Central memory CD8-positive, alpha-beta T cell (primary cell): ENCODE data around the gene CALB2.

Source experiments
- ATAC-seq: fragments of 150-1000 bp; cut with Tn5 transposase; replicated peaks from 2 replicates; pipeline ENCODE4 v1.10.0; 2022; ENCODE audit warnings: mild to moderate bottlenecking, moderate FRiP score, moderate number of reproducible peaks; ENCODE audit not compliant: poor library complexity, severe bottlenecking; ENCODE audit errors: extremely low read depth
- DNase-seq, 2 donors: peaks; one replicate each; pipeline ENCODE4 v3.0.0; 2021; ENCODE audit warnings: low spot score in 2 of 2
- H3K27ac Mint-ChIP-seq: one replicate; pipeline ENCODE4 v1.8.0; 2022; ENCODE audit warnings: low read depth, mild to moderate bottlenecking, moderate library complexity, mixed read lengths
- H3K27me3 Mint-ChIP-seq: one replicate; pipeline ENCODE4 v1.8.0; 2022; ENCODE audit warnings: mixed read lengths
- H3K36me3 Mint-ChIP-seq: one replicate; pipeline ENCODE4 v1.8.0; 2022; ENCODE audit warnings: mild to moderate bottlenecking, moderate library complexity, mixed read lengths; ENCODE audit not compliant: insufficient read depth
- H3K4me1 Mint-ChIP-seq: one replicate; pipeline ENCODE4 v1.8.0; 2022; ENCODE audit warnings: mixed read lengths
- H3K4me3 Mint-ChIP-seq: one replicate; pipeline ENCODE4 v1.8.0; 2022; ENCODE audit warnings: mild to moderate bottlenecking, moderate library complexity, mixed read lengths
- H3K9me3 Mint-ChIP-seq: one replicate; pipeline ENCODE4 v1.8.0; 2022; ENCODE audit warnings: mixed read lengths

CALB2 gene

GRCh38 chr16:71407731-71408130 is 49.2 kb downstream of the CALB2 start:
- Mint-ChIP-seq H3K9me3 (no peaks in the 10 kb centered on the region), H3K27me3 (peaks cover 94% of the 10 kb centered on the region), H3K36me3 (peaks cover 2% of the 10 kb centered on the region), H3K27ac (no peak overlapping the region), H3K4me1 (peaks cover 15% of the 10 kb centered on the region), H3K4me3 (no peak overlapping the region)
- DNase-seq (no peak), ATAC-seq (no peak)

DNA sequence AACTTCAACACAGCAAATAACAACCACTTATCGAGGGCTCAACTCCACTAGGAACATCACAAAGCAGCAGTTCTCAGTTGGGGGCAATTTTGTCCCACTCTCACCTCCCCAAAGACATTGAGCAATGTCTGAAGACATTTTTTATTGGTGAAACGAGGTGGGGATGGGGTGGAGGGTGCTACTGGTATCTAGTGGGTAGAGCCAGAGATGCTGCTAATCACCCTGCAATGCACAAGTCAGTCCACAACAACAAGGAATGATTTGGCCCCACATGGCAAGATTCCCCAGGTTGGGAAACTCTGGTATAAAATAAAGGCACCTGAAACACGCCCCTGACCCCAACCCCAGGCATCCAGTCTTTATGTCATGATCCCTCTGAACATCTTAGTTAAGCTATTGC is 50.0 kb downstream of the CALB2 start:
- Mint-ChIP-seq H3K27me3 (peaks cover 94% of the 10 kb centered on the region), H3K4me3 (no peak overlapping the region), H3K36me3 (peaks cover 2% of the 10 kb centered on the region), H3K4me1 (peaks cover 18% of the 10 kb centered on the region), H3K9me3 (no peaks in the 10 kb centered on the region), H3K27ac (no peak overlapping the region)
- ATAC-seq (no peak), DNase-seq (no peak)

DNA sequence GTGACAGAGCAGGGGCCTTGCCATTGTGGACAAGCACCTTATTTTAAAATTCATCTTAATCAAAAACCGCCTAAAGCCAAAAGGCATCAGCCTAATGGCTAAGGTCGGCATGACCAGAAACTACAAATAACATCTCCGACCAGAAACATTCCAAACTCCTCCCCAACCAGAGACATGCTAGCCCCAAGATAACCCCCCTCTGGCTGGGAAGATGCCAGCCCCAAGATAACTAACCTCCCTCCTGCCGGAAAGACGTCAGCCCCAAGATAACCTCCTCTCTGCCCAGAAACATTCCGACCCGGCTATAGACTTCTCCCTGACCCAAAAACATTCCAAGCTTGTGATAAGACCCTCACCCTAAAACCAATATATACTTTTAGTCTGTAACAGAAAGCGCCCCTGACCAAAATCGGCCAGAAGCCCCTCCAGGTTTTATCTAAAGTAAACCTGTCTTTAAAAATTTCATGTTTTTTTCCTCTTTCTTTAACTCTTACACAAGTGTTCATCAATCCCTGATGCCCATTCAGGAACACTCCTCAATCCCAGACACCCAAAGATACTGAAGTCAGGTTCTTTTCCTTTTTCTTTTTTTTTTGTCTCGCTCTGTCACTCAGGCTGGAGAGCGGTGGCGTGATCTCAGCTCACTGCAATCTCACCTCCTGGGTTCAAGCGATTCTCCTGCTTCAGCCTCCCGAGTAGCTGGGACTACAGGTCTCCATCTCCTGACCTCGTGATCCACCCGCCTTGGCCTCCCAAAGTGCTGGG is 50.7 kb downstream of the CALB2 start:
- Mint-ChIP-seq H3K4me1 (peaks cover 18% of the 10 kb centered on the region), H3K9me3 (no peaks in the 10 kb centered on the region), H3K36me3 (peaks cover 2% of the 10 kb centered on the region), H3K4me3 (no peak overlapping the region), H3K27me3 (peaks cover 94% of the 10 kb centered on the region), H3K27ac (no peak overlapping the region)
- DNase-seq (no peak), ATAC-seq (no peak)

GRCh38 chr16:71410146-71410545 is 51.6 kb downstream of the CALB2 start:
- Mint-ChIP-seq H3K4me1 (peaks cover 18% of the 10 kb centered on the region), H3K36me3 (peaks cover 2% of the 10 kb centered on the region), H3K4me3 (no peak overlapping the region), H3K27ac (no peak overlapping the region), H3K9me3 (no peaks in the 10 kb centered on the region), H3K27me3 (peaks cover 87% of the 10 kb centered on the region)
- ATAC-seq = no peak
- no peak for DNase-seq

- H3K36me3 Mint-ChIP-seq = no peaks in the 10 kb centered on the region
- peak; percentile 47 to 55 for DNase-seq
Observed at GRCh38 chr16:71412270-71413160, 54.0 kb downstream of the CALB2 start.

GRCh38 chr16:71413341-71413740 is 54.8 kb downstream of the CALB2 start:
- H3K4me1 Mint-ChIP-seq = peaks cover 10% of the 10 kb centered on the region
- peaks cover 90% of the 10 kb centered on the region for H3K27me3 Mint-ChIP-seq
- no peak overlapping the region for H3K27ac Mint-ChIP-seq
- H3K4me3 Mint-ChIP-seq = no peak overlapping the region
- DNase-seq (no peak), ATAC-seq (no peak)
- no peaks in the 10 kb centered on the region for H3K9me3 Mint-ChIP-seq
- no peaks in the 10 kb centered on the region for H3K36me3 Mint-ChIP-seq

More at GRCh38 chr16:71412270-71413160, 54.0 kb downstream of the CALB2 start:
- H3K4me3 Mint-ChIP-seq = no peak overlapping the region
- peaks cover 90% of the 10 kb centered on the region for H3K27me3 Mint-ChIP-seq
- peak; percentile 49 for ATAC-seq
- H3K9me3 Mint-ChIP-seq = no peaks in the 10 kb centered on the region
- H3K27ac Mint-ChIP-seq = no peak overlapping the region
- peaks cover 15% of the 10 kb centered on the region for H3K4me1 Mint-ChIP-seq

DNA sequence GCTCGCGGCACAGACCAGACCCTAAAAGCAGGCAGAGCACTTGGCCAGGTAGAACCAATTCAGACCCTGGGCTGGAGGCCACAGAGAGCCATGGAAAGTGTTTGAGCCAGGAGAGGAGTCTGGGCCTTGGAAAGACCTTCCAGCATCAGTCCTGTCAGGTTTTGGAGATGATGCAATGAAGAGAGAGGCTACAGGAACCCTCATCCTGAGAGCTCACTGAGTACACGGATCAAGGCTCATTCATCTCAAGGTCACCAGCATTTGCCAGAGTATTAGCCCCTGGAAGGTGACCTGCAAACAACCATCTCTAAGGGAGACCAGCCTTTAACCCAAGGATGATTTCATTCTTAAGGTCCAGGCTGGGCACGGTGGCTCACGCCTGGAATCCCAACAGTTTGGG is 55.5 kb downstream of the CALB2 start:
- ATAC-seq = no peak
- H3K27ac Mint-ChIP-seq = no peak overlapping the region
- peaks cover 90% of the 10 kb centered on the region for H3K27me3 Mint-ChIP-seq
- H3K4me1 Mint-ChIP-seq = peaks cover 10% of the 10 kb centered on the region
- no peak for DNase-seq
- no peaks in the 10 kb centered on the region for H3K36me3 Mint-ChIP-seq
- H3K9me3 Mint-ChIP-seq = no peaks in the 10 kb centered on the region
- H3K4me3 Mint-ChIP-seq = no peak overlapping the region

DNA sequence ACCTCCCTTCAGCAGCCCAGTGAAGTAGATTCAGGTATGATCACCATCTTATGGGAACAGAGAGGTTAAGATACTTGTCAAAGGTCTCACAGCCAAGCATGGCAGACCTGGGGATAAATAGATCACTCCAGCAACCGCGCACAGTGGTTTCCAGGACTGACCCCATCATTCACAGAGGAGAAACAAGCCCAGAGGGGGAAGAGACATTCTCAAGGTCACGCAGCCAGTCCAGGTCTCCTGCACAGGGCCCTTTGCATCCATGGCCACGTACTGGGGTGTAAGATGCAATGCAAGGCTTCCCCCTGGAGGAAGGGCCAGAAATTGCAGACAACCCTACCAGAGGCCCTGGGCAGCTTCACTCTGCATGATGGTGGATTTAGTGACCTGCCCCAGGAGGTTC is 63.4 kb downstream of the CALB2 start:
- no peak for ATAC-seq
- Mint-ChIP-seq H3K4me1 (peaks cover 10% of the 10 kb centered on the region), H3K27ac (no peak overlapping the region), H3K9me3 (no peaks in the 10 kb centered on the region), H3K4me3 (no peak overlapping the region), H3K36me3 (peaks cover 4% of the 10 kb centered on the region), H3K27me3 (peaks cover 85% of the 10 kb centered on the region)
- DNase-seq = no peak

- ATAC-seq = no peak
- H3K9me3 Mint-ChIP-seq = no peaks in the 10 kb centered on the region
- DNase-seq = no peak
- peaks cover 4% of the 10 kb centered on the region for H3K36me3 Mint-ChIP-seq
- H3K27me3 Mint-ChIP-seq = peaks cover 84% of the 10 kb centered on the region
- peaks cover 10% of the 10 kb centered on the region for H3K4me1 Mint-ChIP-seq
- no peak overlapping the region for H3K27ac Mint-ChIP-seq
- no peak overlapping the region for H3K4me3 Mint-ChIP-seq
Observed at GRCh38 chr16:71423016-71423415, 64.5 kb downstream of the CALB2 start.

- DNase-seq = no peak
- ATAC-seq = no peak
- no peak overlapping the region for H3K4me3 Mint-ChIP-seq
- peaks cover 84% of the 10 kb centered on the region for H3K27me3 Mint-ChIP-seq
- peaks cover 4% of the 10 kb centered on the region for H3K36me3 Mint-ChIP-seq
- no peaks in the 10 kb centered on the region for H3K9me3 Mint-ChIP-seq
- H3K4me1 Mint-ChIP-seq = peaks cover 10% of the 10 kb centered on the region
- no peak overlapping the region for H3K27ac Mint-ChIP-seq
Observed at GRCh38 chr16:71423865-71424264, 65.3 kb downstream of the CALB2 start.

- no peak overlapping the region for H3K4me3 Mint-ChIP-seq
- ATAC-seq = no peak
- H3K36me3 Mint-ChIP-seq = peaks cover 4% of the 10 kb centered on the region
Observed at GRCh38 chr16:71424626-71425025, 66.1 kb downstream of the CALB2 start.

GRCh38 chr16:71425746-71426068 is 67.2 kb downstream of the CALB2 start:
- ATAC-seq (no peak), DNase-seq (no peak)
- no peaks in the 10 kb centered on the region for H3K9me3 Mint-ChIP-seq
- no peak overlapping the region for H3K27ac Mint-ChIP-seq
- H3K4me1 Mint-ChIP-seq = peaks cover 10% of the 10 kb centered on the region
- H3K36me3 Mint-ChIP-seq = peaks cover 4% of the 10 kb centered on the region
- no peak overlapping the region for H3K4me3 Mint-ChIP-seq
- H3K27me3 Mint-ChIP-seq = peaks cover 83% of the 10 kb centered on the region

More at GRCh38 chr16:71424626-71425025, 66.1 kb downstream of the CALB2 start:
- H3K27ac Mint-ChIP-seq = no peak overlapping the region
- no peak for DNase-seq
- H3K9me3 Mint-ChIP-seq = no peaks in the 10 kb centered on the region
- H3K27me3 Mint-ChIP-seq = peaks cover 83% of the 10 kb centered on the region
- peaks cover 10% of the 10 kb centered on the region for H3K4me1 Mint-ChIP-seq
